ENCODE data around the gene TSSC4.

DNA sequence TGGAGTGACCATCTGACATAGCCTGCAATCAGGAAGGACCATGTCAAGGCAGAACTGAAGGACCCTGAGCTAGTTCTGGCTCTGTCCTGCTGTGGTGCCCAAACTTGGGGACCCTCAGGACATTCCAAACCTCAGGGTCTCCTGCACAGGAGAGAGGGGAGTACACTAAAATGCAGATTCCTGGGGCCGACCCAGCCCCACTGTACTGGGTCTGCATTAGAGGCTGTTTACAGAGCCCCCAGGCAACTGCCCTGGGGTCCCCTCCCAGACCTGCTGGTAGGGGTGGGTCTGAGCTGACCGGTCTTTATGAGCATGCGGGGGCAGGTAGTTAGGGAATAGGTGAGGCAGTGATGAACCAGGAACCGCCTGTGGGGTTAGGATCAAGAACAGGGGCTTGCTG is 37.0 kb downstream of the TSSC4 start:
- TF ChIP-seq, protein P1, sequence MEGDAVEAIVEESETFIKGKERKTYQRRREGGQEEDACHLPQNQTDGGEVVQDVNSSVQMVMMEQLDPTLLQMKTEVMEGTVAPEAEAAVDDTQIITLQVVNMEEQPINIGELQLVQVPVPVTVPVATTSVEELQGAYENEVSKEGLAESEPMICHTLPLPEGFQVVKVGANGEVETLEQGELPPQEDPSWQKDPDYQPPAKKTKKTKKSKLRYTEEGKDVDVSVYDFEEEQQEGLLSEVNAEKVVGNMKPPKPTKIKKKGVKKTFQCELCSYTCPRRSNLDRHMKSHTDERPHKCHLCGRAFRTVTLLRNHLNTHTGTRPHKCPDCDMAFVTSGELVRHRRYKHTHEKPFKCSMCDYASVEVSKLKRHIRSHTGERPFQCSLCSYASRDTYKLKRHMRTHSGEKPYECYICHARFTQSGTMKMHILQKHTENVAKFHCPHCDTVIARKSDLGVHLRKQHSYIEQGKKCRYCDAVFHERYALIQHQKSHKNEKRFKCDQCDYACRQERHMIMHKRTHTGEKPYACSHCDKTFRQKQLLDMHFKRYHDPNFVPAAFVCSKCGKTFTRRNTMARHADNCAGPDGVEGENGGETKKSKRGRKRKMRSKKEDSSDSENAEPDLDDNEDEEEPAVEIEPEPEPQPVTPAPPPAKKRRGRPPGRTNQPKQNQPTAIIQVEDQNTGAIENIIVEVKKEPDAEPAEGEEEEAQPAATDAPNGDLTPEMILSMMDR (IDR thresholded peaks at IDR 0.05; ENCODE audit: low read length) = no peak
- TF ChIP-seq EZH2 (IDR thresholded peaks at IDR 0.05; ENCODE audit: borderline replicate concordance, low read length) = no peak
